Measurements from ENCODE around the gene PHF13.

DNA sequence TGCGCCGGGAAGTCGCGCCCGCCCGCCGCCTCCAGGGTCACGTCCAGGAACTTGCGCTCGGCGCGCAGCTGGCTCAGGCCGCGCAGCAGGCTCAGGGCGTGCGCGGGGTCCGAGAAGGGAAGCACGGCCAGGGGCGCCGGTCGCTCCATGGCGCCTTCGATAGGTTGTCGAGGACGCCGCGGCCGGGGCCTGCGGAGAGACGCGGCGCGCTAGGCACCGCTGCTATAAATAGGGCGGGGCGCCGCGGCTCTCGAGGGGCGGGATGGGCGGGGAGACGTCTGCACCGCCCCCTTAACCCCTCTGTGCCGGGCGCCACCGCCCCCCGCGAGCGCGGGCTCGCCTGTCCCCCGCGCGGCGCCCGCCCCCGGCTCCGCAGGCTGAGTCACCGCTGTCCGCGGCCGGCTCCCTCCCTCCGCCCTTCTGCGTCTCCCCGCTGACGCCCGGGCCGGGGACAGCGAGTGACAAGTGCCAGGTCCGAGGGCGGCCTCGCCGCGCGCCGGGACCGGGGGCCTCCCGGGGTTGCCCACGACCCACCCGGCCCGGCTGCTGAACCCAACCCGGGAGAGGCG lies 10.8 kb upstream of the PHF13 start, which contains the start of gene KLHL21:
- TF ChIP-seq, protein P1, sequence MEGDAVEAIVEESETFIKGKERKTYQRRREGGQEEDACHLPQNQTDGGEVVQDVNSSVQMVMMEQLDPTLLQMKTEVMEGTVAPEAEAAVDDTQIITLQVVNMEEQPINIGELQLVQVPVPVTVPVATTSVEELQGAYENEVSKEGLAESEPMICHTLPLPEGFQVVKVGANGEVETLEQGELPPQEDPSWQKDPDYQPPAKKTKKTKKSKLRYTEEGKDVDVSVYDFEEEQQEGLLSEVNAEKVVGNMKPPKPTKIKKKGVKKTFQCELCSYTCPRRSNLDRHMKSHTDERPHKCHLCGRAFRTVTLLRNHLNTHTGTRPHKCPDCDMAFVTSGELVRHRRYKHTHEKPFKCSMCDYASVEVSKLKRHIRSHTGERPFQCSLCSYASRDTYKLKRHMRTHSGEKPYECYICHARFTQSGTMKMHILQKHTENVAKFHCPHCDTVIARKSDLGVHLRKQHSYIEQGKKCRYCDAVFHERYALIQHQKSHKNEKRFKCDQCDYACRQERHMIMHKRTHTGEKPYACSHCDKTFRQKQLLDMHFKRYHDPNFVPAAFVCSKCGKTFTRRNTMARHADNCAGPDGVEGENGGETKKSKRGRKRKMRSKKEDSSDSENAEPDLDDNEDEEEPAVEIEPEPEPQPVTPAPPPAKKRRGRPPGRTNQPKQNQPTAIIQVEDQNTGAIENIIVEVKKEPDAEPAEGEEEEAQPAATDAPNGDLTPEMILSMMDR (IDR thresholded peaks at IDR 0.05), result no peak
- peak; percentile 70 to 97 for TF ChIP-seq POLR2A (IDR thresholded peaks at IDR 0.05)

All from heart left ventricle (tissue), 13 donors.